GM19193 (cell line): ENCODE results near the gene GC.

Source experiments
- POLR2A ChIP-seq: IDR thresholded peaks from 4 replicates; pipeline ENCODE4 v1.6.1; 2011; ENCODE audit not compliant: insufficient read depth, insufficient read length; ENCODE audit errors: extremely low read depth

GC gene

GRCh38 chr4:71783972-71784371 lies at the start of gene GC:
Gene GC, minus strand, starts transcription at chr4:71784079. Its CDS starts 61 bp downstream, at chr4:71784018.
- TF ChIP-seq POLR2A: no peak

GRCh38 chr4:71833232-71833900 lies 49.5 kb upstream of the GC start:
- TF ChIP-seq POLR2A: no peak

GRCh38 chr4:71832049-71832448 lies 48.2 kb upstream of the GC start:
- TF ChIP-seq POLR2A: no peak

GRCh38 chr4:71830497-71831190 lies 46.8 kb upstream of the GC start:
- no peak for TF ChIP-seq POLR2A

GRCh38 chr4:71828470-71828869 lies 44.6 kb upstream of the GC start:
- no peak for TF ChIP-seq POLR2A

- no peak for TF ChIP-seq POLR2A
These were observed 43.9 kb upstream of the GC start for GRCh38 chr4:71827826-71828225.

GRCh38 chr4:71816676-71817303 lies 32.9 kb upstream of the GC start:
- no peak for TF ChIP-seq POLR2A

GRCh38 chr4:71814433-71814832 lies 30.6 kb upstream of the GC start:
- no peak for TF ChIP-seq POLR2A

- no peak for TF ChIP-seq POLR2A
These were observed 23.6 kb upstream of the GC start for GRCh38 chr4:71807469-71807868.

GRCh38 chr4:71785959-71786358 lies 2.1 kb upstream of the GC start:
- TF ChIP-seq POLR2A: no peak

- no peak for TF ChIP-seq POLR2A
These were observed 804 bp upstream of the GC start for GRCh38 chr4:71784569-71785197.

GRCh38 chr4:71777891-71778290 lies 6.0 kb downstream of the GC start:
- no peak for TF ChIP-seq POLR2A

- no peak for TF ChIP-seq POLR2A
These were observed 8.4 kb downstream of the GC start for GRCh38 chr4:71775449-71775848.

GRCh38 chr4:71774136-71774535 lies 9.7 kb downstream of the GC start:
- TF ChIP-seq POLR2A: no peak

GRCh38 chr4:71773004-71773403 lies 10.9 kb downstream of the GC start:
- TF ChIP-seq POLR2A: no peak
